Right atrium auricular region (tissue), 2 donors: ENCODE results near the gene DUSP5. TPM values are rescaled to one million over a fixed set of nuclear protein-coding genes. Genes with fewer than 3 reads are reported as not detected.

ENCODE experiments used
- DNase-seq: peaks from one replicate; pipeline ENCODE4 v3.0.0-alpha.2; 2019; ENCODE audit warnings: low spot score
- H3K27ac ChIP-seq, 2 donors: fragments of 200-600 bp; sonication (generic); 1 replicate in 1 of 2; 2 replicates in 1 of 2; pipeline ENCODE4 v1.5.1; 2016 to 2019
- H3K27me3 ChIP-seq, 2 donors: fragments of 200-600 bp; sonication (generic); one replicate each; pipeline versions ENCODE4 v1.5.1 to v1.6.0; 2017 to 2019
- H3K36me3 ChIP-seq: fragments of 200-600 bp; sonication (generic); one replicate; pipeline ENCODE4 v1.5.1; 2016
- H3K4me1 ChIP-seq, 2 donors: fragments of 200-600 bp; sonication (generic); one replicate each; pipeline versions ENCODE4 v1.5.1 to v1.6.0; 2017 to 2019
- H3K4me3 ChIP-seq, 2 donors: fragments of 200-600 bp; sonication (generic); 1 replicate in 1 of 2; 2 replicates in 1 of 2; pipeline ENCODE4 v1.5.1; 2017 to 2019; ENCODE audit warnings: mild to moderate bottlenecking in 1 of 2, moderate library complexity in 1 of 2
- H3K9me3 ChIP-seq, 2 donors: fragments of 200-600 bp; sonication (generic); one replicate each; pipeline ENCODE4 v1.5.1; 2019
- CTCF ChIP-seq, 2 donors: fragments of 200-600 bp; sonication (generic); IDR thresholded peaks; one replicate each; pipeline ENCODE4 v1.5.1; 2019; ENCODE audit warnings: antibody characterized with exemption in 2 of 2
- total RNA-seq, 2 donors: library from RNA; depleted of rRNA; stranded (reverse); fragments of >200 nt; gene quantifications; one replicate each; pipeline ENCODE4 v1.1.0, GENCODE V29; 2016

Gene DUSP5
- total RNA-seq, 2 donors from 2014 or later: 17.8 to 28.4 TPM

- Histone ChIP-seq H3K9me3 (no peaks in the 10 kb centered on the region), H3K27me3 (no peaks in the 10 kb centered on the region), H3K36me3 (no peaks in the 10 kb centered on the region), H3K4me3 (no peak overlapping the region), H3K27ac (no peak overlapping the region), H3K4me1 (peaks cover 0 to 29% of the 10 kb centered on the region in 2 donors)
- no peak for TF ChIP-seq CTCF (IDR thresholded peaks at IDR 0.05)
- DNase-seq: no peak
Observed at GRCh38 chr10:110494532-110494931, 3.2 kb upstream of the DUSP5 start.

- Histone ChIP-seq H3K4me3 (peak overlapping the region in 1 of 2 donors; percentile 82), H3K27me3 (no peaks in the 10 kb centered on the region), H3K9me3 (no peaks in the 10 kb centered on the region), H3K27ac (peak overlapping the region; percentile 95 to 97), H3K4me1 (peaks cover 0 to 43% of the 10 kb centered on the region in 2 donors), H3K36me3 (no peaks in the 10 kb centered on the region)
- DNase-seq: peak; percentile 70
- TF ChIP-seq CTCF (IDR thresholded peaks at IDR 0.05): no peak
Observed at GRCh38 chr10:110495731-110496552, 1.8 kb upstream of the DUSP5 start.

GRCh38 chr10:110496553-110497437 lies 912 bp upstream of the DUSP5 start:
- no peaks in the 10 kb centered on the region for H3K27me3 ChIP-seq
- H3K9me3 ChIP-seq: no peaks in the 10 kb centered on the region
- no peaks in the 10 kb centered on the region for H3K36me3 ChIP-seq
- no peak for DNase-seq
- TF ChIP-seq CTCF (IDR thresholded peaks at IDR 0.05): no peak
- peak overlapping the region; percentile 82 to 91 for H3K4me3 ChIP-seq
- peak overlapping the region; percentile 95 to 97 for H3K27ac ChIP-seq
- peaks cover 0 to 51% of the 10 kb centered on the region in 2 donors for H3K4me1 ChIP-seq

- no peaks in the 10 kb centered on the region for H3K27me3 ChIP-seq
- no peaks in the 10 kb centered on the region for H3K36me3 ChIP-seq
- TF ChIP-seq CTCF (IDR thresholded peaks at IDR 0.05): no peak
- no peaks in the 10 kb centered on the region for H3K9me3 ChIP-seq
- H3K4me3 ChIP-seq: peak overlapping the region; percentile 82 to 91
- no peak for DNase-seq
- H3K27ac ChIP-seq: peak overlapping the region; percentile 95 to 97
- H3K4me1 ChIP-seq: peaks cover 0 to 67% of the 10 kb centered on the region in 2 donors
Observed at GRCh38 chr10:110498087-110498981, 627 bp downstream of the DUSP5 start.
